Measurements from ENCODE around the gene ACOX1. TPM values are rescaled to one million over a fixed set of nuclear protein-coding genes. Genes with fewer than 3 reads are reported as not detected.
"Not testable (repeated sequence)": the region's sequence is repeated elsewhere in the genome, so short reads cannot be mapped to it uniquely, and the experiment has no call there.

ACOX1 gene
- total RNA-seq, 1 experiment from 2014 or later: 40.9 TPM

DNA sequence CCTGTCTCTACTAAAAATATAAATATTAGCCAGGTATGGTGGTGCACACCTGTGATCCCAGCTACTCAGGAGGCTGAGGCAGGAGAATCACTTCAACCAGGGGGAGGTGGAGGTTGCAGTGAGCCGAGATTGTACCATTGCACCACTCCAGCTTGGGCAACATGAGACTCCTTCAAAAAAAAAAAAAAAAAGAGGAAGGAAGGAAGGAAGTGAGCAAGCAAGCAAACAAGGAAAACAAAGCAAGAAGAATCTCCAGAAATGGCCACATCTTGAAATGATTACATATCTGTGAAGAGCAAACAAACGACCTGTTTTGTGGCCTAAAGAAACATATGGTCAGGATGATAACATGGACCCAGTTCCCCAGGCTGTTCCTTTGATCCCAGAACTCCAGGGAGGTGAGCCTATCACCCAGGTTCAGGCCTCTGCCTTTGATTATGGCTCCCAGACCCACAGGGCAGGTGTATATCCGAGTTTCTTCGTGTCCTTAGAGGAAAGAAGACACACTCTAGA, 8.9 kb downstream of the ACOX1 start:
- DNase-seq (ENCODE audit: low spot score) (no peak), ATAC-seq (no peak)
- no peaks in the 10 kb centered on the region; the same call in 1 of the 2 replicates for H3K27me3 Mint-ChIP-seq (ENCODE audit: low read depth)
- no peak overlapping the region for H3K4me3 Mint-ChIP-seq
- CTCF ChIA-PET: interaction anchor here (0.7 kb wide), 1 partner anchor 646 kb away, joined by 4 read pairs; no protein-coding TSS in a partner anchor
- peaks cover 30% of the 10 kb centered on the region for H3K36me3 Mint-ChIP-seq
- no peaks in the 10 kb centered on the region for H3K9me3 Mint-ChIP-seq
- H3K27ac Mint-ChIP-seq: peak overlapping the region; percentile 61; the same call in 1 of the 2 replicates
- no peaks in the 10 kb centered on the region for H3K4me1 Mint-ChIP-seq
- POLR2A ChIA-PET: no interaction called here
- TF ChIP-seq, protein P1, sequence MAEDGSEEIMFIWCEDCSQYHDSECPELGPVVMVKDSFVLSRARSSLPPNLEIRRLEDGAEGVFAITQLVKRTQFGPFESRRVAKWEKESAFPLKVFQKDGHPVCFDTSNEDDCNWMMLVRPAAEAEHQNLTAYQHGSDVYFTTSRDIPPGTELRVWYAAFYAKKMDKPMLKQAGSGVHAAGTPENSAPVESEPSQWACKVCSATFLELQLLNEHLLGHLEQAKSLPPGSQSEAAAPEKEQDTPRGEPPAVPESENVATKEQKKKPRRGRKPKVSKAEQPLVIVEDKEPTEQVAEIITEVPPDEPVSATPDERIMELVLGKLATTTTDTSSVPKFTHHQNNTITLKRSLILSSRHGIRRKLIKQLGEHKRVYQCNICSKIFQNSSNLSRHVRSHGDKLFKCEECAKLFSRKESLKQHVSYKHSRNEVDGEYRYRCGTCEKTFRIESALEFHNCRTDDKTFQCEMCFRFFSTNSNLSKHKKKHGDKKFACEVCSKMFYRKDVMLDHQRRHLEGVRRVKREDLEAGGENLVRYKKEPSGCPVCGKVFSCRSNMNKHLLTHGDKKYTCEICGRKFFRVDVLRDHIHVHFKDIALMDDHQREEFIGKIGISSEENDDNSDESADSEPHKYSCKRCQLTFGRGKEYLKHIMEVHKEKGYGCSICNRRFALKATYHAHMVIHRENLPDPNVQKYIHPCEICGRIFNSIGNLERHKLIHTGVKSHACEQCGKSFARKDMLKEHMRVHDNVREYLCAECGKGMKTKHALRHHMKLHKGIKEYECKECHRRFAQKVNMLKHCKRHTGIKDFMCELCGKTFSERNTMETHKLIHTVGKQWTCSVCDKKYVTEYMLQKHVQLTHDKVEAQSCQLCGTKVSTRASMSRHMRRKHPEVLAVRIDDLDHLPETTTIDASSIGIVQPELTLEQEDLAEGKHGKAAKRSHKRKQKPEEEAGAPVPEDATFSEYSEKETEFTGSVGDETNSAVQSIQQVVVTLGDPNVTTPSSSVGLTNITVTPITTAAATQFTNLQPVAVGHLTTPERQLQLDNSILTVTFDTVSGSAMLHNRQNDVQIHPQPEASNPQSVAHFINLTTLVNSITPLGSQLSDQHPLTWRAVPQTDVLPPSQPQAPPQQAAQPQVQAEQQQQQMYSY (CRISPR knock-in tag; IDR thresholded peaks at IDR 0.05): no peak
- TF ChIP-seq FOXP4 (CRISPR knock-in tag; IDR thresholded peaks at IDR 0.05) (no peak), SP1 (CRISPR knock-in tag; conservative IDR thresholded peaks at IDR 0.05) (no peak)

- H3K4me3 Mint-ChIP-seq; H3K4me1 Mint-ChIP-seq; POLR2A ChIA-PET; ATAC-seq; DNase-seq (ENCODE audit: low spot score); H3K27ac Mint-ChIP-seq; H3K27me3 Mint-ChIP-seq (ENCODE audit: low read depth); H3K9me3 Mint-ChIP-seq: not testable (repeated sequence)
- peaks cover 30% of the 10 kb centered on the region for H3K36me3 Mint-ChIP-seq
- CTCF ChIA-PET: interaction anchor here (1.0 to 1.4 kb wide), 3 partner anchors 31 to 311 kb away, joined by 3 to 5 read pairs (median 3); partner anchors contain the start of gene CDK3
Observed at GRCh38 chr17:75969044-75969443, 9.9 kb downstream of the ACOX1 start.

- POLR2A ChIA-PET: interaction anchor here (0.7 kb wide), 1 partner anchor 343 kb away, joined by 4 read pairs; no protein-coding TSS in a partner anchor
- ATAC-seq (no peak), DNase-seq (ENCODE audit: low spot score) (no peak)
- Mint-ChIP-seq H3K9me3 (no peaks in the 10 kb centered on the region), H3K4me1 (peaks cover 2% of the 10 kb centered on the region), H3K27me3 (ENCODE audit: low read depth) (no peaks in the 10 kb centered on the region; the same call in 1 of the 2 replicates), H3K4me3 (no peak overlapping the region), H3K36me3 (peaks cover 15% of the 10 kb centered on the region), H3K27ac (no peak overlapping the region)
- CTCF ChIA-PET: interaction anchor here (0.8 to 1.0 kb wide), 2 partner anchors 19 to 24 kb away, joined by 3 to 5 read pairs; partner anchors contain the start of gene FBF1
- no peak for TF ChIP-seq GTF2I (CRISPR knock-in tag; conservative IDR thresholded peaks at IDR 0.05)
- TF ChIP-seq, protein P2, sequence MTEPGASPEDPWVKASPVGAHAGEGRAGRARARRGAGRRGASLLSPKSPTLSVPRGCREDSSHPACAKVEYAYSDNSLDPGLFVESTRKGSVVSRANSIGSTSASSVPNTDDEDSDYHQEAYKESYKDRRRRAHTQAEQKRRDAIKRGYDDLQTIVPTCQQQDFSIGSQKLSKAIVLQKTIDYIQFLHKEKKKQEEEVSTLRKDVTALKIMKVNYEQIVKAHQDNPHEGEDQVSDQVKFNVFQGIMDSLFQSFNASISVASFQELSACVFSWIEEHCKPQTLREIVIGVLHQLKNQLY (CRISPR knock-in tag; IDR thresholded peaks at IDR 0.05): no peak
- no peak for TF ChIP-seq CDX4 (CRISPR knock-in tag; IDR thresholded peaks at IDR 0.05; ENCODE audit: borderline replicate concordance)
- TF ChIP-seq FOXP1 (CRISPR knock-in tag; IDR thresholded peaks at IDR 0.05; ENCODE audit: borderline replicate concordance): no peak
- TF ChIP-seq ZNF532 (CRISPR knock-in tag; IDR thresholded peaks at IDR 0.05; ENCODE audit: borderline replicate concordance): no peak
Observed at GRCh38 chr17:75965468-75965867, 13.5 kb downstream of the ACOX1 start.

All from WTC11 (cell line).